Neutrophil (primary cell): ENCODE data around the gene SPNS3.

Experiments used
- H3K27ac ChIP-seq: fragments of 200-600 bp; sonication (generic); 2 replicates; pipeline ENCODE4 v1.5.1; 2016; ENCODE audit warnings: mild to moderate bottlenecking, moderate library complexity
- H3K27me3 ChIP-seq: fragments of 200-600 bp; sonication (generic); 2 replicates; pipeline ENCODE4 v1.6.0; 2016; ENCODE audit warnings: mild to moderate bottlenecking
- H3K36me3 ChIP-seq: fragments of 200-600 bp; sonication (generic); 2 replicates; pipeline ENCODE4 v1.5.1; 2017
- H3K4me1 ChIP-seq, 2 experiments: fragments of 200-600 bp in 1 of 2; sonication (generic) in 1 of 2; 1 replicate in 1 of 2; 2 replicates in 1 of 2; pipeline versions ENCODE4 v1.5.1 to v1.6.1; 2013 to 2016; ENCODE audit warnings: low read depth in 1 of 2, low read length in 1 of 2, mild to moderate bottlenecking in 1 of 2, moderate library complexity in 1 of 2; ENCODE audit not compliant: control insufficient read depth in 1 of 2, insufficient read depth in 1 of 2
- H3K4me3 ChIP-seq, 2 experiments: fragments of 200-600 bp in 1 of 2; sonication (generic) in 1 of 2; 1 replicate in 1 of 2; 2 replicates in 1 of 2; pipeline ENCODE4 v1.5.1; 2013 to 2016; ENCODE audit warnings: low read depth in 1 of 2, low read length in 1 of 2, mild to moderate bottlenecking in 1 of 2, moderate library complexity in 1 of 2
- H3K9me3 ChIP-seq: fragments of 200-600 bp; sonication (generic); 2 replicates; pipeline ENCODE4 v1.5.1; 2016
- TF ChIP-seq, protein P1 (sequence below): fragments of 200-600 bp; sonication (generic); IDR thresholded peaks from 2 replicates; pipeline ENCODE4 v1.5.1; 2016; ENCODE audit warnings: antibody characterized with exemption

The SPNS3 gene

DNA sequence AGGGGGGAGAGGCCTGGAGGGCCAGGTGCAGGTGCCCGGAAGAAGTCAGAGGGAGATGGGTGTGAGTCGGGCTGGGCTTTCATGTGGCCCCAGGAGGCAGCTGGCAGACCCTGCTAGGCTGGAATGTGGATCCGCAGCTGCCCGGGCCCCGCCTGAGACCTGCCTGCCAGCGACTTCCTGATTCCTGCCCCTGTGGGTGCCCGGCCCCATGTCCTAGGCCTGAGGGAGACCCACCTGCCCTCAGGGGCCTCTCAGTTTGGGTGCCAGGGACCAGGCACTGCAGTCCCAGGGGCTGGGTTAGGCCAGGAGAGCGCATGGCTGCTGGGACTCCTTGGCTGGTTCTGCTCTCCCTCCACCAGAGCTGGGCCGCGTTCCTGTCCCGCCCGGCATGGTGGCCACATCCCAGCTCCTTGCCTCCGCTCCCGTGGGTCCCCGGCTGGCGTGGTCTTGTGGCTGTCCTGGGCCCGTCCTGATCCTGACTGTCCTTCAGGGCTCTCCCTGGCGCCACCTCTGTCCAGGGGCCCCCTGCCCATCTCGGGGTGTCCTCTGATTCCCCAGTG, 42.9 kb downstream of the SPNS3 start:
- H3K27me3 ChIP-seq: no peaks in the 10 kb centered on the region
- peaks cover 15 to 19% of the 10 kb centered on the region in 2 experiments for H3K4me1 ChIP-seq
- TF ChIP-seq, protein P1, sequence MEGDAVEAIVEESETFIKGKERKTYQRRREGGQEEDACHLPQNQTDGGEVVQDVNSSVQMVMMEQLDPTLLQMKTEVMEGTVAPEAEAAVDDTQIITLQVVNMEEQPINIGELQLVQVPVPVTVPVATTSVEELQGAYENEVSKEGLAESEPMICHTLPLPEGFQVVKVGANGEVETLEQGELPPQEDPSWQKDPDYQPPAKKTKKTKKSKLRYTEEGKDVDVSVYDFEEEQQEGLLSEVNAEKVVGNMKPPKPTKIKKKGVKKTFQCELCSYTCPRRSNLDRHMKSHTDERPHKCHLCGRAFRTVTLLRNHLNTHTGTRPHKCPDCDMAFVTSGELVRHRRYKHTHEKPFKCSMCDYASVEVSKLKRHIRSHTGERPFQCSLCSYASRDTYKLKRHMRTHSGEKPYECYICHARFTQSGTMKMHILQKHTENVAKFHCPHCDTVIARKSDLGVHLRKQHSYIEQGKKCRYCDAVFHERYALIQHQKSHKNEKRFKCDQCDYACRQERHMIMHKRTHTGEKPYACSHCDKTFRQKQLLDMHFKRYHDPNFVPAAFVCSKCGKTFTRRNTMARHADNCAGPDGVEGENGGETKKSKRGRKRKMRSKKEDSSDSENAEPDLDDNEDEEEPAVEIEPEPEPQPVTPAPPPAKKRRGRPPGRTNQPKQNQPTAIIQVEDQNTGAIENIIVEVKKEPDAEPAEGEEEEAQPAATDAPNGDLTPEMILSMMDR: no peak
- no peak overlapping the region for H3K27ac ChIP-seq
- H3K36me3 ChIP-seq: peaks cover 6% of the 10 kb centered on the region
- H3K9me3 ChIP-seq: no peaks in the 10 kb centered on the region
- no peak overlapping the region for H3K4me3 ChIP-seq

DNA sequence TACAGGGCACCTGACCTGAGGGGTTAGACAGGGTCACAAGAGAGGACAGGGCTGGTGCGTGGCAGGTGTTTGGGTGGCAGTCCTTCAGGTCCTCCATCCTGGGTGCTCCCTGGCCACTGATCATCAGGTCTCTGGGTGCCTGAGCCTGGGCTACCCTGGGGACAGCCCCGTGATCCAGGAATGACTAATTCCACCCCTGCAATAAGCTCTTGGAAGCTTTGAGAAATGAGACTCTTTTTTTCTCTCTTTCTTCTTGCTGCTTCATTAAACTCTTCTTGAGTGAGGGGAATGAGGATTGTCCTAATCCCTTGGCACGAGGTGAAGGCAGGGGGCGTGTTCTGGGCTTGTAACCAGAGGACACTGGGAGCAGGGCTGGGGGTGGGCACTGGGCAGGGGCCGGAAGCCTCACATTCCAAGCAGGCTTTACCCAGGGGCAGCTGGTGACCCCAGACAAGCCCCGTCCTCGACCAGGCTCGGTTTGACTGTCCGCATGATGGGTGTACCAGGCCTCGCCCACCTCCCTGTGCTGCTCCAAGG, 43.6 kb downstream of the SPNS3 start:
- TF ChIP-seq, protein P1: no peak
- H3K27me3 ChIP-seq: no peaks in the 10 kb centered on the region
- H3K4me3 ChIP-seq: no peak overlapping the region
- H3K27ac ChIP-seq: no peak overlapping the region
- peaks cover 6% of the 10 kb centered on the region for H3K36me3 ChIP-seq
- H3K4me1 ChIP-seq: peaks cover 18 to 20% of the 10 kb centered on the region in 2 experiments
- no peaks in the 10 kb centered on the region for H3K9me3 ChIP-seq

DNA sequence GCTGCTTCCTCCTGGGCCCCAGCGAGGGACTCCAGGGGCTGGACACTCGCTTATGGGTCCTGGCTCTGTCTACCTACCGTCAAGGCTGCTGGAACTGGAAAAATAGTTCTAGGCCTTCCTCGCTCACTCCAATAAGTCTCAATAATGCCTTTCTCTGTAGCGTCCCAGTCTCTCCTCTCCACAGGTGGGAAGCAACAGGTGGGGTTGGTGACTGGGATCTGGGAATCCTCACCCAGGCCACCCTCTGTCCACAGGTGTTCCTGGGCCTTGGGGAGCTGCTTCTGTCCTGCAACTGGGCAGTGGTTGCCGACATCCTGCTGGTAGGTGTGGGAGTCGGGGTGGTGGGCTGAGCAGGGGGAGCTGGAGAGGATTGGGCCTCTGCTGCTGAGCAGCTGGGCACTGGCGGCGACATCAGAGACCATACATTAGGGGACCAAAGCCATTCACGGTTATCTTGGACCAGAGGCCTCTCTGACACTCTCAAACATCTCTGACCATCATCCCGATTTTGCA, 44.6 kb downstream of the SPNS3 start:
- TF ChIP-seq, protein P1: no peak
- peaks cover 6% of the 10 kb centered on the region for H3K36me3 ChIP-seq
- no peaks in the 10 kb centered on the region for H3K27me3 ChIP-seq
- H3K9me3 ChIP-seq: no peaks in the 10 kb centered on the region
- H3K4me1 ChIP-seq: peaks cover 26 to 29% of the 10 kb centered on the region in 2 experiments
- H3K27ac ChIP-seq: no peak overlapping the region
- H3K4me3 ChIP-seq: no peak overlapping the region

DNA sequence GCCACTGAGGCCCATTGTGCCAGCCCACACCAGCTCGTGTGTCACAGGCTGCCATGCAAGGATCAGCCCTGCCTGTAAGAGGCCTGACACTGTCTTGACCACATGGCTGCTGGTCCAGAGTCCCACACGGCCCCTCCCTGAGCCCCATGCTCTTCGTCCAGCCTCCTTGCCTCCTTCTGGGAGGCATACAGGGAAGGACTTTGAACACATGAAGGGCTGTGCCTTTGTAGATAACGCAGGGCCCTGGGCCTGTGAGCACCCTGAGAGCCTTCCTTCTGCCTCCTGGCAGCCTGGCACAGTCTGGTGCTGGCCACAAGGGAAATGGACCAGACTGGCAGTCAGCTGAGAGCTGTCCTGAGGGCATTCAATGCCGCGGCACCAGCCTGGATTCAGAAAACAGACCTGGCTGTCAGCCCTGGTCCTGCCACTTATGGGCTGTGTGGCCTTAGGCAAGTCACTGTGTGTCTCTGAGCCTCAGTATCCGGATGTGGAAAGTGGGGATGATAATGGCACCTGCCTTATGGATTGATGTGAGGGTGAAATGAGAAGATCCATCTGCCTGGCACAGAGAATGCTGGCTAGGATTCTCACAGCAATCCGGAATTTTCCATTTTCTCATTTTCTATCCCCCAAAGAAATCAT, 45.7 kb downstream of the SPNS3 start:
- H3K4me1 ChIP-seq: peaks cover 33 to 38% of the 10 kb centered on the region in 2 experiments
- H3K4me3 ChIP-seq: no peak overlapping the region
- H3K27me3 ChIP-seq: no peaks in the 10 kb centered on the region
- TF ChIP-seq, protein P1: no peak
- no peaks in the 10 kb centered on the region for H3K9me3 ChIP-seq
- H3K36me3 ChIP-seq: peaks cover 2% of the 10 kb centered on the region
- H3K27ac ChIP-seq: no peak overlapping the region

DNA sequence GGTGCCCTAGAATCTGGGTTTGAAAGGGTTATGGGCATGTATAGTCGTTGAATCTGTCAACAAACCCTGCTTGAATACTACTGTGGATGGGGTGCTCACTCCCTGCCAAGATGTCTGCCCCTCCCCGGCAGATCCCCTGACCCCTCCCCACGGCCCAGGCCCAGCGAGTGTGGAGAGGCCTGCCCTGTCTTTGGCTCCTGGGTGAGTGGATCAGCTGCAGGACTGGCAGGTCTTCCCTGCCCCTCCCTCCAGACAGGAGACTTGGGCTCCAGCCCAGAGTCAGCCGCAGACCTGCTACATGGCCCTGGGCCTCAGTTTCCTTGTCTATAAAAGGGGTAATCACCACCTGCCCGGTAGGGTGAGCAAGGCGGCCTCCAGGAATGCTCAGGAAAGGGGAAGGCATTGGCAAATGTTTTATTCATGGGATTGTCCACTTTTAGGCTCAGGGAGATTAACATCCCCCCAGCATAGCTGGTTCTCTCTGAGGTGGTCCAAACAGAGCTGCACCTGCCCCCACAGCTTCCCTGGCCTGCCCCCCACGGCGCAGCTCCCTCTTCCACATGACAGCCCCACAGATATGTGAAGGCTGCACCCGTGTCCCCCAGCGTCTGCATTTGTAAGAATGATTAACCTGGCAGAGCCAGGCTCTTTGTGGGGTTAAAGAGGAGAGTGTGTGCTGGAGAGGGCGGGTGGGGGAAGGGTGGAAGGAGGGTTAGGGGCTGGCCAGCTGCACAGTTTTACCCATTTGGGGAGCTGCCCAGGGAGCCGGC, 46.4 kb downstream of the SPNS3 start:
- H3K4me3 ChIP-seq: peak overlapping the region in 1 of 2 experiments; percentile 47
- no peaks in the 10 kb centered on the region for H3K9me3 ChIP-seq
- H3K27me3 ChIP-seq: no peaks in the 10 kb centered on the region
- H3K4me1 ChIP-seq: peaks cover 39 to 43% of the 10 kb centered on the region in 2 experiments
- peak overlapping the region; percentile 80 for H3K27ac ChIP-seq
- no peaks in the 10 kb centered on the region for H3K36me3 ChIP-seq
- TF ChIP-seq, protein P1: no peak
